ENCODE data around the gene MYH15. TPM values are rescaled to one million over a fixed set of nuclear protein-coding genes. Genes with fewer than 3 reads are reported as not detected.

The MYH15 gene
- total RNA-seq, 1 donor from 2014 or later: 0.05 TPM

GRCh38 chr3:108461661-108462111 is 48.7 kb downstream of the MYH15 start:
- Mint-ChIP-seq H3K4me1 (ENCODE audit: low read depth) (peaks cover 5% of the 10 kb centered on the region), H3K36me3 (ENCODE audit: low read depth) (no peaks in the 10 kb centered on the region), H3K27ac (ENCODE audit: unreplicated experiment) (no peak overlapping the region), H3K27me3 (ENCODE audit: low read depth) (no peaks in the 10 kb centered on the region), H3K9me3 (ENCODE audit: low read depth) (no peaks in the 10 kb centered on the region), H3K4me3 (ENCODE audit: unreplicated experiment) (no peak overlapping the region)
- DNase-seq (ENCODE audit: low spot score): no peak
- TF ChIP-seq CTCF (IDR thresholded peaks at IDR 0.05): no peak

GRCh38 chr3:108459225-108459624 is 51.2 kb downstream of the MYH15 start:
- TF ChIP-seq CTCF (IDR thresholded peaks at IDR 0.05): no peak
- Mint-ChIP-seq H3K27ac (ENCODE audit: unreplicated experiment) (no peak overlapping the region), H3K27me3 (ENCODE audit: low read depth) (no peaks in the 10 kb centered on the region), H3K4me1 (ENCODE audit: low read depth) (peaks cover 5% of the 10 kb centered on the region), H3K36me3 (ENCODE audit: low read depth) (no peaks in the 10 kb centered on the region), H3K4me3 (ENCODE audit: unreplicated experiment) (no peak overlapping the region), H3K9me3 (ENCODE audit: low read depth) (no peaks in the 10 kb centered on the region)
- DNase-seq (ENCODE audit: low spot score): no peak

GRCh38 chr3:108455212-108455705 is 55.1 kb downstream of the MYH15 start:
- no peaks in the 10 kb centered on the region for H3K27me3 Mint-ChIP-seq (ENCODE audit: low read depth)
- DNase-seq (ENCODE audit: low spot score): no peak

GRCh38 chr3:108453565-108453964 is 56.8 kb downstream of the MYH15 start:
- Mint-ChIP-seq H3K4me1 (ENCODE audit: low read depth) (no peaks in the 10 kb centered on the region), H3K27me3 (ENCODE audit: low read depth) (no peaks in the 10 kb centered on the region), H3K36me3 (ENCODE audit: low read depth) (peaks cover 2% of the 10 kb centered on the region), H3K9me3 (ENCODE audit: low read depth) (peaks cover 8% of the 10 kb centered on the region), H3K27ac (ENCODE audit: unreplicated experiment) (no peak overlapping the region), H3K4me3 (ENCODE audit: unreplicated experiment) (no peak overlapping the region)
- DNase-seq (ENCODE audit: low spot score): no peak
- TF ChIP-seq CTCF (IDR thresholded peaks at IDR 0.05): no peak

More at GRCh38 chr3:108455212-108455705, 55.1 kb downstream of the MYH15 start:
- Mint-ChIP-seq H3K36me3 (ENCODE audit: low read depth) (no peaks in the 10 kb centered on the region), H3K4me1 (ENCODE audit: low read depth) (no peaks in the 10 kb centered on the region), H3K4me3 (ENCODE audit: unreplicated experiment) (no peak overlapping the region), H3K27ac (ENCODE audit: unreplicated experiment) (no peak overlapping the region), H3K9me3 (ENCODE audit: low read depth) (no peaks in the 10 kb centered on the region)
- TF ChIP-seq CTCF (IDR thresholded peaks at IDR 0.05): no peak

- H3K4me3 Mint-ChIP-seq (ENCODE audit: unreplicated experiment): no peak overlapping the region
Measured at GRCh38 chr3:108450444-108450843, 60.0 kb downstream of the MYH15 start.

More at GRCh38 chr3:108450444-108450843, 60.0 kb downstream of the MYH15 start:
- no peak for DNase-seq (ENCODE audit: low spot score)
- Mint-ChIP-seq H3K27ac (ENCODE audit: unreplicated experiment) (no peak overlapping the region), H3K36me3 (ENCODE audit: low read depth) (peaks cover 9% of the 10 kb centered on the region), H3K4me1 (ENCODE audit: low read depth) (no peaks in the 10 kb centered on the region), H3K27me3 (ENCODE audit: low read depth) (no peaks in the 10 kb centered on the region), H3K9me3 (ENCODE audit: low read depth) (peaks cover 26% of the 10 kb centered on the region)
- no peak for TF ChIP-seq CTCF (IDR thresholded peaks at IDR 0.05)
